ENCODE measurements around the gene GBF1.

- TF ChIP-seq, protein P1, sequence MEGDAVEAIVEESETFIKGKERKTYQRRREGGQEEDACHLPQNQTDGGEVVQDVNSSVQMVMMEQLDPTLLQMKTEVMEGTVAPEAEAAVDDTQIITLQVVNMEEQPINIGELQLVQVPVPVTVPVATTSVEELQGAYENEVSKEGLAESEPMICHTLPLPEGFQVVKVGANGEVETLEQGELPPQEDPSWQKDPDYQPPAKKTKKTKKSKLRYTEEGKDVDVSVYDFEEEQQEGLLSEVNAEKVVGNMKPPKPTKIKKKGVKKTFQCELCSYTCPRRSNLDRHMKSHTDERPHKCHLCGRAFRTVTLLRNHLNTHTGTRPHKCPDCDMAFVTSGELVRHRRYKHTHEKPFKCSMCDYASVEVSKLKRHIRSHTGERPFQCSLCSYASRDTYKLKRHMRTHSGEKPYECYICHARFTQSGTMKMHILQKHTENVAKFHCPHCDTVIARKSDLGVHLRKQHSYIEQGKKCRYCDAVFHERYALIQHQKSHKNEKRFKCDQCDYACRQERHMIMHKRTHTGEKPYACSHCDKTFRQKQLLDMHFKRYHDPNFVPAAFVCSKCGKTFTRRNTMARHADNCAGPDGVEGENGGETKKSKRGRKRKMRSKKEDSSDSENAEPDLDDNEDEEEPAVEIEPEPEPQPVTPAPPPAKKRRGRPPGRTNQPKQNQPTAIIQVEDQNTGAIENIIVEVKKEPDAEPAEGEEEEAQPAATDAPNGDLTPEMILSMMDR (IDR thresholded peaks at IDR 0.05), result no peak
- TF ChIP-seq GABPA (IDR thresholded peaks at IDR 0.05; ENCODE audit: low read depth) (no peak), RAD21 (IDR thresholded peaks at IDR 0.05; ENCODE audit: low read length) (no peak), FOXM1 (IDR thresholded peaks at IDR 0.05; ENCODE audit: low read depth) (no peak), USF1 (IDR thresholded peaks at IDR 0.05; ENCODE audit: borderline replicate concordance, low read depth) (no peak), MEF2A (IDR thresholded peaks at IDR 0.05; ENCODE audit: borderline replicate concordance, low read depth) (no peak), TCF12 (IDR thresholded peaks at IDR 0.05) (no peak), SIN3A (IDR thresholded peaks at IDR 0.05; ENCODE audit: borderline replicate concordance, low read depth, low read length) (no peak), CHD2 (IDR thresholded peaks at IDR 0.05; ENCODE audit: low read length, partially characterized antibody) (no peak), NFIC (IDR thresholded peaks at IDR 0.05; ENCODE audit: borderline replicate concordance) (no peak), SMC3 (IDR thresholded peaks at IDR 0.05; ENCODE audit: low read depth, low read length) (no peak), POLR2AphosphoS5 (IDR thresholded peaks at IDR 0.05; ENCODE audit: low read depth, low read length) (no peak), JUND (IDR thresholded peaks at IDR 0.05) (no peak)
- TF ChIP-seq, protein P2, sequence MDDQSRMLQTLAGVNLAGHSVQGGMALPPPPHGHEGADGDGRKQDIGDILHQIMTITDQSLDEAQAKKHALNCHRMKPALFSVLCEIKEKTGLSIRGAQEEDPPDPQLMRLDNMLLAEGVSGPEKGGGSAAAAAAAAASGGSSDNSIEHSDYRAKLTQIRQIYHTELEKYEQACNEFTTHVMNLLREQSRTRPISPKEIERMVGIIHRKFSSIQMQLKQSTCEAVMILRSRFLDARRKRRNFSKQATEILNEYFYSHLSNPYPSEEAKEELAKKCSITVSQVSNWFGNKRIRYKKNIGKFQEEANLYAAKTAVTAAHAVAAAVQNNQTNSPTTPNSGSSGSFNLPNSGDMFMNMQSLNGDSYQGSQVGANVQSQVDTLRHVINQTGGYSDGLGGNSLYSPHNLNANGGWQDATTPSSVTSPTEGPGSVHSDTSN (IDR thresholded peaks at IDR 0.05), result no peak
Measured at GRCh38 chr10:102394801-102395399, 149.6 kb downstream of the GBF1 start.
